ENCODE measurements around the gene OR4X2.
"Not testable (repeated sequence)": the region's sequence is repeated elsewhere in the genome, so short reads cannot be mapped to it uniquely, and the experiment has no call there.

The OR4X2 gene

DNA sequence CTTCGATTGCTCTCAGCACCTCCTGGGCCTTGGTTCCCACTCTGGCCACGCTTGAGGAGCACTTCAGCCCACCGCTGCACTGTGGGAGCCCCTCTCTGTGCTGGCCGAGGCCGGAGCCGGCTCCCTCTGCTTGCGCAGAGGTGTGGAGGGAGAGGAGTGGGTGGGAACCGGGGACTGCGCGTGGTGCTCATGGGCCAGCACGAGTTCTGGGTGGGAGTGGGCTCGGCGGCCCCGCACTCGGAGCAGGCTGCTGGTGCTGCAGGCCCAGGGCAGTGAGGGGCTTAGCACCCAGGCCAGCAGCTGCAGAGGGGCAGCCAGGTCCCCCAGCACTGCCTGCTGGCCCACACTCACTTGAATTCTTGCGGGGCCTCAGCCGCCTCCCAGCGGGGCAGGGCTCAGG lies 16.1 kb upstream of the OR4X2 start:
- H3K9ac ChIP-seq (ENCODE audit: low read length): no peak overlapping the region
- no peak overlapping the region for H3K4me2 ChIP-seq (ENCODE audit: low read length, poor library complexity, severe bottlenecking)
- H3K79me1 ChIP-seq (replicated peaks; ENCODE audit: low read length, poor library complexity, severe bottlenecking): no peaks in the 10 kb centered on the region
- H2AK5ac ChIP-seq (ENCODE audit: low read length, severe bottlenecking): no peak overlapping the region
- DNase-seq: no peak
- no peak overlapping the region for H3K4me3 ChIP-seq (ENCODE audit: insufficient read depth in 1 of 2, low read depth in 1 of 2, low read length in 2 of 2)
- no peak overlapping the region for H2BK15ac ChIP-seq (ENCODE audit: low read depth, poor library complexity, severe bottlenecking)
- H3K4ac ChIP-seq (ENCODE audit: low read depth in 1 of 2, low read length in 2 of 2): no peak overlapping the region
- H3K27me3 ChIP-seq (ENCODE audit: control insufficient read depth in 1 of 2, insufficient read depth in 1 of 2, low read length in 2 of 2): no peaks in the 10 kb centered on the region
- no peak overlapping the region for H4K8ac ChIP-seq (ENCODE audit: low read length)
- H2BK5ac ChIP-seq (ENCODE audit: low read depth, low read length, poor library complexity, severe bottlenecking): no peak overlapping the region
- H3K9me3 ChIP-seq (ENCODE audit: control insufficient read depth, low read length): no peaks in the 10 kb centered on the region
- no peak overlapping the region for H3K27ac ChIP-seq (ENCODE audit: low read length, poor library complexity, severe bottlenecking)
- no peaks in the 10 kb centered on the region for H3K36me3 ChIP-seq (ENCODE audit: control insufficient read depth in 1 of 2, insufficient read depth in 2 of 2, low read depth in 1 of 2, low read length in 2 of 2)
- H4K91ac ChIP-seq (ENCODE audit: low read length): no peak overlapping the region
- no peak overlapping the region for H3K23ac ChIP-seq (ENCODE audit: low read length in 2 of 2)
- 74% methylated on average over 18 of the region's 18 CpGs for WGBS
- no peak overlapping the region for H2BK12ac ChIP-seq (ENCODE audit: low read length in 2 of 2)
- H2BK120ac ChIP-seq (ENCODE audit: low read depth, low read length): no peak overlapping the region
- H2AFZ ChIP-seq (ENCODE audit: low read depth, low read length): no peak overlapping the region
- no peak overlapping the region for H3K14ac ChIP-seq (ENCODE audit: low read length in 2 of 2)
- H3K4me1 ChIP-seq (ENCODE audit: control insufficient read depth, insufficient read depth, low read depth, low read length): no peaks in the 10 kb centered on the region
- no peak overlapping the region for H3K18ac ChIP-seq (ENCODE audit: low read depth in 1 of 2, low read length in 2 of 2)

DNA sequence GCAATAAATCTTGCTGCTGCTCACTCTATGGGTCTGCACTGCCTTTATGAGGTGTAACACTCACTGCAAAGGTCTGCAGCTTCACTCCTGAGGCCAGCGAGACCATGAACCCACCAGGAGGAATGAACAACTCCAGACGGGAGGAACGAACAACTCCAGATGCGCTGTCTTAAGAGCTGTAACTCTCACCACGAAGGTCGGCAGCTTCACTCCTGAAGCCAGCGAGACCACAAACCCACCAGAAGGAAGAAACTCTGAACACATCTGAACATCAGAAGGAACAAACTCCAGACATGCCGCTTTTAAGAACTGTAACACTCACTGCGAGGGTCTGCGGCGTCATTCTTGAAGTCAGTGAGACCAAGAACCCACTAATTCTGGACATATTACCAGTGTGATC lies 14.8 kb upstream of the OR4X2 start:
- not testable (repeated sequence) for H2BK120ac ChIP-seq (ENCODE audit: low read depth, low read length); H3K27ac ChIP-seq (ENCODE audit: low read length, poor library complexity, severe bottlenecking); H2AFZ ChIP-seq (ENCODE audit: low read depth, low read length); H3K18ac ChIP-seq (ENCODE audit: low read depth in 1 of 2, low read length in 2 of 2); H3K14ac ChIP-seq (ENCODE audit: low read length in 2 of 2); H4K8ac ChIP-seq (ENCODE audit: low read length); H2BK5ac ChIP-seq (ENCODE audit: low read depth, low read length, poor library complexity, severe bottlenecking); H2BK15ac ChIP-seq (ENCODE audit: low read depth, poor library complexity, severe bottlenecking); DNase-seq; H3K9ac ChIP-seq (ENCODE audit: low read length); H3K4ac ChIP-seq (ENCODE audit: low read depth in 1 of 2, low read length in 2 of 2); H3K4me2 ChIP-seq (ENCODE audit: low read length, poor library complexity, severe bottlenecking); H2BK12ac ChIP-seq (ENCODE audit: low read length in 2 of 2); H4K91ac ChIP-seq (ENCODE audit: low read length); H3K23ac ChIP-seq (ENCODE audit: low read length in 2 of 2); H3K4me1 ChIP-seq (ENCODE audit: control insufficient read depth, insufficient read depth, low read depth, low read length); H3K36me3 ChIP-seq (ENCODE audit: control insufficient read depth in 1 of 2, insufficient read depth in 2 of 2, low read depth in 1 of 2, low read length in 2 of 2); H3K27me3 ChIP-seq (ENCODE audit: control insufficient read depth in 1 of 2, insufficient read depth in 1 of 2, low read length in 2 of 2); H2AK5ac ChIP-seq (ENCODE audit: low read length, severe bottlenecking); H3K9me3 ChIP-seq (ENCODE audit: control insufficient read depth, low read length); H3K4me3 ChIP-seq (ENCODE audit: insufficient read depth in 1 of 2, low read depth in 1 of 2, low read length in 2 of 2); H3K79me1 ChIP-seq (replicated peaks; ENCODE audit: low read length, poor library complexity, severe bottlenecking)
- 83% methylated on average over 11 of the region's 11 CpGs for WGBS

DNA sequence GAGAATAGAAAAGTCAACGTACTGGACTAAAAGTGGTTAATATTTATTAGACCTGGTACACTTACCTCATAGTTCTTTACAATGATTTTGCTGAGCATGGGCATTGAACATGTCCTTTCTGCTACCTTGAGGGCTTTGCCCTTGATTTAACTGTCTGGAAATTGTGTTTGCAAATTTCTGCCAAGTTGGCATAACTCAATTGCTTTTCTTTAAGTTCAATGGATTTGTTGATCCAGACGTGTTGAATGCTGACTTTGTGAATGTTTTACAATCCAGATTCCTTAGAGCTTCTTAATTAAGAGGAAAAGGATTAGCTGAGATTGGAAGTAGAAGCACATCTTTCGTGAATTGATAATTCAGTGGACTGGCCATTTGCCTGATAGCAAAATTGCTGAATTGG lies 7.2 kb upstream of the OR4X2 start:
- Histone ChIP-seq H3K4me3 (ENCODE audit: insufficient read depth in 1 of 2, low read depth in 1 of 2, low read length in 2 of 2) (no peak overlapping the region), H3K23ac (ENCODE audit: low read length in 2 of 2) (no peak overlapping the region), H2BK15ac (ENCODE audit: low read depth, poor library complexity, severe bottlenecking) (no peak overlapping the region), H3K14ac (ENCODE audit: low read length in 2 of 2) (no peak overlapping the region), H3K4me1 (ENCODE audit: control insufficient read depth, insufficient read depth, low read depth, low read length) (no peaks in the 10 kb centered on the region), H3K79me1 (replicated peaks; ENCODE audit: low read length, poor library complexity, severe bottlenecking) (no peaks in the 10 kb centered on the region), H4K8ac (ENCODE audit: low read length) (no peak overlapping the region), H4K91ac (ENCODE audit: low read length) (no peak overlapping the region), H3K4ac (ENCODE audit: low read depth in 1 of 2, low read length in 2 of 2) (no peak overlapping the region), H2BK5ac (ENCODE audit: low read depth, low read length, poor library complexity, severe bottlenecking) (no peak overlapping the region), H3K9ac (ENCODE audit: low read length) (no peak overlapping the region), H2AFZ (ENCODE audit: low read depth, low read length) (no peak overlapping the region), H3K27ac (ENCODE audit: low read length, poor library complexity, severe bottlenecking) (no peak overlapping the region), H3K18ac (ENCODE audit: low read depth in 1 of 2, low read length in 2 of 2) (no peak overlapping the region), H2BK12ac (ENCODE audit: low read length in 2 of 2) (no peak overlapping the region), H3K36me3 (ENCODE audit: control insufficient read depth in 1 of 2, insufficient read depth in 2 of 2, low read depth in 1 of 2, low read length in 2 of 2) (no peaks in the 10 kb centered on the region), H3K4me2 (ENCODE audit: low read length, poor library complexity, severe bottlenecking) (no peak overlapping the region), H3K27me3 (ENCODE audit: control insufficient read depth in 1 of 2, insufficient read depth in 1 of 2, low read length in 2 of 2) (no peaks in the 10 kb centered on the region), H2BK120ac (ENCODE audit: low read depth, low read length) (no peak overlapping the region), H3K9me3 (ENCODE audit: control insufficient read depth, low read length) (no peaks in the 10 kb centered on the region), H2AK5ac (ENCODE audit: low read length, severe bottlenecking) (no peak overlapping the region)
- WGBS: 30% methylated on average over 2 of the region's 3 CpGs
- DNase-seq: no peak

DNA sequence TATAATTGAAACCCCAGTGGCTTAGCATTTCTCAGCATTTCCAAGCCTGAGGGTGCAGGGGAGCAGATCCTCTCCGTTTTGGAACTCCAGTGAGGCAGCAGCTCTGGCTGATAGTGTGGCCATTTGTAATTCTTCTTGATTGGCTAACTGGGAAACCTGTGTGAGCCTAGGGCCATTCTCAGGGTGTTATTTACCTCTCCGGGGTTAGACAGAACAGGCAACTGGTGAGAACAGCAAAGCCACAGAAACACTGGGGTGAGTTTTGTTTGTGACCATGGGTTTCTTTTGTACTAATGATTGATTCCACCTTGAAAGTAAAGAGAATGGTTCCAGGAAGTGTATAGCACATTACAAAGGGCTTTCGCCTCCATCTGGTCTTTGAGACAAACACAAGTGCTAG lies 2.4 kb upstream of the OR4X2 start:
- Histone ChIP-seq H3K23ac (ENCODE audit: low read length in 2 of 2) (no peak overlapping the region), H2BK12ac (ENCODE audit: low read length in 2 of 2) (no peak overlapping the region), H3K36me3 (ENCODE audit: control insufficient read depth in 1 of 2, insufficient read depth in 2 of 2, low read depth in 1 of 2, low read length in 2 of 2) (no peaks in the 10 kb centered on the region), H4K91ac (ENCODE audit: low read length) (no peak overlapping the region), H2AFZ (ENCODE audit: low read depth, low read length) (no peak overlapping the region), H4K8ac (ENCODE audit: low read length) (no peak overlapping the region), H2BK120ac (ENCODE audit: low read depth, low read length) (no peak overlapping the region), H3K9me3 (ENCODE audit: control insufficient read depth, low read length) (no peaks in the 10 kb centered on the region), H3K18ac (ENCODE audit: low read depth in 1 of 2, low read length in 2 of 2) (no peak overlapping the region), H3K14ac (ENCODE audit: low read length in 2 of 2) (no peak overlapping the region), H3K4me1 (ENCODE audit: control insufficient read depth, insufficient read depth, low read depth, low read length) (no peaks in the 10 kb centered on the region), H2AK5ac (ENCODE audit: low read length, severe bottlenecking) (no peak overlapping the region), H3K79me1 (replicated peaks; ENCODE audit: low read length, poor library complexity, severe bottlenecking) (no peaks in the 10 kb centered on the region), H3K4ac (ENCODE audit: low read depth in 1 of 2, low read length in 2 of 2) (no peak overlapping the region), H3K4me3 (ENCODE audit: insufficient read depth in 1 of 2, low read depth in 1 of 2, low read length in 2 of 2) (no peak overlapping the region), H3K27me3 (ENCODE audit: control insufficient read depth in 1 of 2, insufficient read depth in 1 of 2, low read length in 2 of 2) (no peaks in the 10 kb centered on the region), H2BK15ac (ENCODE audit: low read depth, poor library complexity, severe bottlenecking) (no peak overlapping the region), H3K4me2 (ENCODE audit: low read length, poor library complexity, severe bottlenecking) (no peak overlapping the region), H2BK5ac (ENCODE audit: low read depth, low read length, poor library complexity, severe bottlenecking) (no peak overlapping the region), H3K27ac (ENCODE audit: low read length, poor library complexity, severe bottlenecking) (no peak overlapping the region), H3K9ac (ENCODE audit: low read length) (no peak overlapping the region)
- 64% methylated on average over 3 of the region's 3 CpGs for WGBS
- DNase-seq: no peak

Measured in mesenchymal stem cell (in vitro differentiated cells and primary cell).